ENCODE measurements around the gene FILIP1.

Gene FILIP1

GRCh38 chr6:75266716-75267291 is 226.8 kb downstream of the FILIP1 start:
- peak; percentile 32 for DNase-seq (ENCODE audit: low spot score)

GRCh38 chr6:75263401-75263750 is 230.2 kb downstream of the FILIP1 start:
- DNase-seq (ENCODE audit: low spot score): no peak

GRCh38 chr6:75262716-75263400 is 230.7 kb downstream of the FILIP1 start:
- no peak for DNase-seq (ENCODE audit: low spot score)

- DNase-seq (ENCODE audit: low spot score): no peak
These were observed 232.3 kb downstream of the FILIP1 start for GRCh38 chr6:75261299-75261698.

GRCh38 chr6:75257343-75258087 is 236.1 kb downstream of the FILIP1 start:
- no peak for DNase-seq (ENCODE audit: low spot score)

- DNase-seq (ENCODE audit: low spot score): no peak
These were observed 243.0 kb downstream of the FILIP1 start for GRCh38 chr6:75250552-75250951.

- no peak for DNase-seq (ENCODE audit: low spot score)
These were observed 243.8 kb downstream of the FILIP1 start for GRCh38 chr6:75249837-75250236.

- no peak for DNase-seq (ENCODE audit: low spot score)
These were observed 247.2 kb downstream of the FILIP1 start for GRCh38 chr6:75246386-75246785.

GRCh38 chr6:75244063-75244584 is 249.5 kb downstream of the FILIP1 start:
- no peak for DNase-seq (ENCODE audit: low spot score)

GRCh38 chr6:75243333-75244062 is 250.1 kb downstream of the FILIP1 start, which contains the start of gene COX7A2:
TSS of gene COX7A2 (minus strand) at chr6:75243801. CDS start at chr6:75243734, 67 bp downstream.
- DNase-seq (ENCODE audit: low spot score): peak; percentile 85
